AG09309 (cell line): ENCODE measurements around the gene VCAN.

Experiments
- DNase-seq: peaks from one replicate; pipeline ENCODE4 v3.0.0-alpha.2; 2010; ENCODE audit warnings: low read depth
- H3K4me3 ChIP-seq: 2 replicates; pipeline ENCODE4 v1.5.1; 2011; ENCODE audit warnings: mild to moderate bottlenecking, low read depth, low read length, moderate library complexity; ENCODE audit not compliant: control insufficient read depth
- CTCF ChIP-seq: IDR thresholded peaks from 2 replicates; pipeline ENCODE4 v1.5.1; 2011; ENCODE audit warnings: mild to moderate bottlenecking, low read depth, low read length, inconsistent platforms; ENCODE audit not compliant: insufficient read depth, control insufficient read depth; ENCODE audit errors: missing control alignments

The VCAN gene

GRCh38 chr5:83493644-83494043 is 22.1 kb downstream of the VCAN start:
- DNase-seq: no peak
- H3K4me3 ChIP-seq: no peak overlapping the region
- no peak for TF ChIP-seq CTCF

GRCh38 chr5:83494087-83494620 is 22.6 kb downstream of the VCAN start:
- no peak for TF ChIP-seq CTCF
- no peak overlapping the region for H3K4me3 ChIP-seq
- DNase-seq: no peak

GRCh38 chr5:83494666-83495065 is 23.1 kb downstream of the VCAN start:
- no peak for DNase-seq
- TF ChIP-seq CTCF: no peak
- H3K4me3 ChIP-seq: no peak overlapping the region

- no peak for DNase-seq
- TF ChIP-seq CTCF: no peak
- no peak overlapping the region for H3K4me3 ChIP-seq
These were observed 25.1 kb downstream of the VCAN start for GRCh38 chr5:83496626-83497025.

- no peak for TF ChIP-seq CTCF
- no peak for DNase-seq
- no peak overlapping the region for H3K4me3 ChIP-seq
These were observed 27.0 kb downstream of the VCAN start for GRCh38 chr5:83498585-83498984.

GRCh38 chr5:83503662-83504061 is 32.1 kb downstream of the VCAN start:
- DNase-seq: no peak
- H3K4me3 ChIP-seq: no peak overlapping the region
- TF ChIP-seq CTCF: no peak

DNA sequence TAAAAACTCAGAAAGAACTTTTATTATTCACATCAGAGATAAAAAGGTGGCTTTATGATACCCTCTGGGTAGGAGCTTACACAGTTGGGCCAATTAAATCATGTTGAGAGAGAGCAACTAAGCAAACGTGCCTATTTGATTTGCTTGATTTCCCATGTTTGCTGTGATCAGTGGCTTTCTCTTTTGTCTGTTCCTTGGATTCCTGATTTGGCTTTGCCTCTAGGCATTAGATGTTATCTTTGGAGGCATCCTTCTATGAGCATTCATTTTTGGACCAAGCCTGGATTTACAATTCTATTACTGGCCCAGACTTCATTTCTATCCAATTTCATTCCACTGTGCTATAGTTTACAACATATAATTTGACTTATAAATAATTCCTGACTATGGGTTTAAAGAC is 35.9 kb downstream of the VCAN start:
- H3K4me3 ChIP-seq: no peak overlapping the region
- no peak for DNase-seq
- no peak for TF ChIP-seq CTCF
